ENCODE results near the gene TOM1L1. TPM values are rescaled to one million over a fixed set of nuclear protein-coding genes. Genes with fewer than 3 reads are reported as not detected.

Gene TOM1L1
- total RNA-seq, 2 donors from 2014 or later: 1.4 to 3.2 TPM

- H3K4me3 Mint-ChIP-seq: no peak overlapping the region
- H3K9me3 Mint-ChIP-seq: no peaks in the 10 kb centered on the region
- H3K27ac Mint-ChIP-seq: no peak overlapping the region
- ATAC-seq (replicated peaks): peak; percentile 98
- peaks cover 9% of the 10 kb centered on the region for H3K27me3 Mint-ChIP-seq
- no peaks in the 10 kb centered on the region for H3K4me1 Mint-ChIP-seq
- no peaks in the 10 kb centered on the region for H3K36me3 Mint-ChIP-seq (ENCODE audit: low read depth)
Observed at GRCh38 chr17:54882950-54883349, 17.7 kb upstream of the TOM1L1 start.

GRCh38 chr17:54883939-54884338 is 16.7 kb upstream of the TOM1L1 start:
- Mint-ChIP-seq H3K9me3 (no peaks in the 10 kb centered on the region), H3K4me1 (no peaks in the 10 kb centered on the region), H3K36me3 (ENCODE audit: low read depth) (no peaks in the 10 kb centered on the region), H3K27ac (no peak overlapping the region), H3K4me3 (no peak overlapping the region), H3K27me3 (peaks cover 8% of the 10 kb centered on the region)
- ATAC-seq (replicated peaks): no peak

GRCh38 chr17:54887787-54888186 is 12.9 kb upstream of the TOM1L1 start:
- no peak overlapping the region for H3K4me3 Mint-ChIP-seq
- H3K4me1 Mint-ChIP-seq: no peaks in the 10 kb centered on the region
- no peak for ATAC-seq (replicated peaks)
- no peaks in the 10 kb centered on the region for H3K36me3 Mint-ChIP-seq (ENCODE audit: low read depth)
- H3K9me3 Mint-ChIP-seq: no peaks in the 10 kb centered on the region
- H3K27ac Mint-ChIP-seq: no peak overlapping the region
- H3K27me3 Mint-ChIP-seq: peaks cover 13% of the 10 kb centered on the region

GRCh38 chr17:54888254-54888653 is 12.4 kb upstream of the TOM1L1 start:
- Mint-ChIP-seq H3K27me3 (peaks cover 16% of the 10 kb centered on the region), H3K4me1 (no peaks in the 10 kb centered on the region), H3K36me3 (ENCODE audit: low read depth) (no peaks in the 10 kb centered on the region), H3K27ac (no peak overlapping the region), H3K9me3 (no peaks in the 10 kb centered on the region), H3K4me3 (no peak overlapping the region)
- no peak for ATAC-seq (replicated peaks)

- H3K27me3 Mint-ChIP-seq: peaks cover 19% of the 10 kb centered on the region
- H3K27ac Mint-ChIP-seq: no peak overlapping the region
Observed at GRCh38 chr17:54888981-54889380, 11.7 kb upstream of the TOM1L1 start.

GRCh38 chr17:54891176-54891821 is 9.4 kb upstream of the TOM1L1 start:
- peak; percentile 43 for ATAC-seq (replicated peaks)
- no peaks in the 10 kb centered on the region for H3K4me1 Mint-ChIP-seq
- H3K9me3 Mint-ChIP-seq: no peaks in the 10 kb centered on the region
- H3K27me3 Mint-ChIP-seq: peaks cover 29% of the 10 kb centered on the region
- H3K4me3 Mint-ChIP-seq: no peak overlapping the region
- H3K36me3 Mint-ChIP-seq (ENCODE audit: low read depth): no peaks in the 10 kb centered on the region
- H3K27ac Mint-ChIP-seq: no peak overlapping the region

More at GRCh38 chr17:54888981-54889380, 11.7 kb upstream of the TOM1L1 start:
- H3K4me1 Mint-ChIP-seq: no peaks in the 10 kb centered on the region
- no peaks in the 10 kb centered on the region for H3K9me3 Mint-ChIP-seq
- no peak overlapping the region for H3K4me3 Mint-ChIP-seq
- H3K36me3 Mint-ChIP-seq (ENCODE audit: low read depth): no peaks in the 10 kb centered on the region
- ATAC-seq (replicated peaks): no peak

GRCh38 chr17:54892360-54892759 is 8.3 kb upstream of the TOM1L1 start:
- H3K27me3 Mint-ChIP-seq: peaks cover 35% of the 10 kb centered on the region
- H3K4me3 Mint-ChIP-seq: no peak overlapping the region
- H3K9me3 Mint-ChIP-seq: no peaks in the 10 kb centered on the region
- H3K27ac Mint-ChIP-seq: no peak overlapping the region
- H3K4me1 Mint-ChIP-seq: no peaks in the 10 kb centered on the region
- ATAC-seq (replicated peaks): no peak
- H3K36me3 Mint-ChIP-seq (ENCODE audit: low read depth): no peaks in the 10 kb centered on the region

GRCh38 chr17:54898576-54898975 is 2.1 kb upstream of the TOM1L1 start:
- no peak overlapping the region for H3K27ac Mint-ChIP-seq

GRCh38 chr17:54899201-54899600 is 1.5 kb upstream of the TOM1L1 start:
- no peaks in the 10 kb centered on the region for H3K9me3 Mint-ChIP-seq
- H3K27ac Mint-ChIP-seq: no peak overlapping the region
- peak overlapping the region; percentile 65 for H3K4me3 Mint-ChIP-seq
- ATAC-seq (replicated peaks): no peak
- H3K36me3 Mint-ChIP-seq (ENCODE audit: low read depth): no peaks in the 10 kb centered on the region
- H3K27me3 Mint-ChIP-seq: peaks cover 26% of the 10 kb centered on the region
- H3K4me1 Mint-ChIP-seq: no peaks in the 10 kb centered on the region

More at GRCh38 chr17:54898576-54898975, 2.1 kb upstream of the TOM1L1 start:
- H3K36me3 Mint-ChIP-seq (ENCODE audit: low read depth): no peaks in the 10 kb centered on the region
- ATAC-seq (replicated peaks): no peak
- H3K4me1 Mint-ChIP-seq: no peaks in the 10 kb centered on the region
- no peak overlapping the region for H3K4me3 Mint-ChIP-seq
- peaks cover 28% of the 10 kb centered on the region for H3K27me3 Mint-ChIP-seq
- no peaks in the 10 kb centered on the region for H3K9me3 Mint-ChIP-seq

- H3K4me3 Mint-ChIP-seq: peak overlapping the region; percentile 65
Observed at GRCh38 chr17:54899721-54900456, 763 bp upstream of the TOM1L1 start.

GRCh38 chr17:54901230-54901822 is 674 bp downstream of the TOM1L1 start:
- ATAC-seq (replicated peaks): no peak
- no peaks in the 10 kb centered on the region for H3K4me1 Mint-ChIP-seq
- H3K36me3 Mint-ChIP-seq (ENCODE audit: low read depth): no peaks in the 10 kb centered on the region
- peaks cover 19% of the 10 kb centered on the region for H3K27me3 Mint-ChIP-seq
- H3K9me3 Mint-ChIP-seq: no peaks in the 10 kb centered on the region
- H3K4me3 Mint-ChIP-seq: peak overlapping the region; percentile 65
- H3K27ac Mint-ChIP-seq: no peak overlapping the region

More at GRCh38 chr17:54899721-54900456, 763 bp upstream of the TOM1L1 start:
- Mint-ChIP-seq H3K36me3 (ENCODE audit: low read depth) (no peaks in the 10 kb centered on the region), H3K27me3 (peaks cover 25% of the 10 kb centered on the region), H3K4me1 (no peaks in the 10 kb centered on the region), H3K27ac (no peak overlapping the region), H3K9me3 (no peaks in the 10 kb centered on the region)
- no peak for ATAC-seq (replicated peaks)

GRCh38 chr17:54902017-54902416 is 1.4 kb downstream of the TOM1L1 start:
- Mint-ChIP-seq H3K27ac (no peak overlapping the region), H3K36me3 (ENCODE audit: low read depth) (no peaks in the 10 kb centered on the region), H3K4me1 (no peaks in the 10 kb centered on the region), H3K27me3 (peaks cover 13% of the 10 kb centered on the region), H3K9me3 (no peaks in the 10 kb centered on the region), H3K4me3 (no peak overlapping the region)
- ATAC-seq (replicated peaks): no peak

GRCh38 chr17:54902611-54903010 is 2.0 kb downstream of the TOM1L1 start:
- no peaks in the 10 kb centered on the region for H3K9me3 Mint-ChIP-seq
- peaks cover 13% of the 10 kb centered on the region for H3K27me3 Mint-ChIP-seq
- no peaks in the 10 kb centered on the region for H3K36me3 Mint-ChIP-seq (ENCODE audit: low read depth)
- H3K27ac Mint-ChIP-seq: no peak overlapping the region
- no peak overlapping the region for H3K4me3 Mint-ChIP-seq
- no peaks in the 10 kb centered on the region for H3K4me1 Mint-ChIP-seq
- no peak for ATAC-seq (replicated peaks)

GRCh38 chr17:54903375-54903774 is 2.7 kb downstream of the TOM1L1 start:
- Mint-ChIP-seq H3K4me3 (no peak overlapping the region), H3K27me3 (peaks cover 13% of the 10 kb centered on the region), H3K9me3 (no peaks in the 10 kb centered on the region), H3K4me1 (no peaks in the 10 kb centered on the region), H3K27ac (no peak overlapping the region), H3K36me3 (ENCODE audit: low read depth) (no peaks in the 10 kb centered on the region)
- ATAC-seq (replicated peaks): no peak

- Mint-ChIP-seq H3K4me1 (no peaks in the 10 kb centered on the region), H3K4me3 (no peak overlapping the region), H3K9me3 (no peaks in the 10 kb centered on the region), H3K36me3 (ENCODE audit: low read depth) (no peaks in the 10 kb centered on the region), H3K27me3 (no peaks in the 10 kb centered on the region), H3K27ac (no peak overlapping the region)
- no peak for ATAC-seq (replicated peaks)
Observed at GRCh38 chr17:54906683-54907082, 6.0 kb downstream of the TOM1L1 start.
